NCI-H2196 (cell line): Measurements from ENCODE around the gene GINS1.

ENCODE experiments used
- DNase-seq: peaks from one replicate; lab custom pipeline; 2025; ENCODE audit not compliant: unreplicated experiment; lab: John Stamatoyannopoulos, UW

The GINS1 gene

GRCh38 chr20:25453035-25453810, 45.8 kb downstream of the GINS1 start:
- peak; percentile 18 for DNase-seq

DNA sequence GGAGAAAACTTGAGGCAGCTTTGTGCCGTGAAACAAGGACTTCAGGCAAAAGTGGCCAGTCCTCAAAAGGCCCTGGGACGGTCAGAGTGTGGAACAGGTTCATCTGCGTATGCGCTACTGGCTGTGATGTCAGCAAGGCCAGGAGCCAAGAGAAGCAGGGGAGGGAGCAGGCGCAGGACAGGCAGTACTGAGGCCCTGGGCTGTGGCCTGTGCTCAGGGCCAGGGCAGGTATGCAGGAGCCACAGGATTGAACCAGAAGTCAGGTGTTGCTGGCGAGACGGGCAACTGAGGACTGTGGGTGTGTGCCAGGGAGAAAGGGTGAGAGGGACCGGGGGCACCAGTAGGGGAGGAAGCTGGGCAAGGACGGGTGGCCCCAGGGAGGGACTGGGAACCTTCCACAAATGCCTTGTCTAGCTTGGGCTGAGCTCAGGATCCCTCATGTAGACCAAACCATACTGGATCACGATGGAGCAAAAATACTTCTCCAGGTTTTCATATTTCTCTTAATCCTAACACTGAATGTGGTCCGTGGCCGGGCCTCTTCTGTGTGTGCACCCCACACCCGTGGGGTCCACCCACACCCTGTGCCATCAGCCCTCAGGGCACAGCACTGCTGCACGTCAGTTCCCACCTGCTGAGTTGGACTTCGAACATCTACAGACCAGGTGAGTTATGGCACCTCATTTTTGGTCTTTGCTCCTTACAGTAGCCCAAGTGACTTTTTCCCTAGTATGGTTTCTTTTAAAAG, 46.9 kb downstream of the GINS1 start:
- no peak for DNase-seq

- no peak for DNase-seq
These were observed 50.6 kb downstream of the GINS1 start for GRCh38 chr20:25457886-25458680.

GRCh38 chr20:25459111-25459830, 51.8 kb downstream of the GINS1 start:
- no peak for DNase-seq

GRCh38 chr20:25459916-25460535, 52.6 kb downstream of the GINS1 start:
- no peak for DNase-seq

GRCh38 chr20:25460566-25461280, 53.2 kb downstream of the GINS1 start:
- no peak for DNase-seq

DNA sequence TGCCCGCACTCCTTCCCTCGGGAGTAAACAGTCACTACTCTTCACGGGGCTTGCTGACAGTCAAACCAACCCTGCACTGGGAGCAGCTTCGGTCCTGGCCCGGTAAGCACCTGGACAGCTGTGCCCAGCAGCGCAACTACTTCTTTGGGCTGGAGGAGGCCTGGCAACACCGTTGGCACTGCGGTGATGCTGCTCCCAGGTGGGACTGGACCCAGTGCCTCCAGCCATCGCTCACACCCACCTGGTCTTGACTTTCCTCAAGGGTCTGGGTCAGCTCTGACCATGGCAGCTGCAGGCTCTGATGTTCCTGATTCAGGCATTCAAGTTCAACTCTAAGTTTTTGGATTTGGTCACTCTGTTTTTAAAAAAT, 53.8 kb downstream of the GINS1 start:
- DNase-seq: no peak

- no peak for DNase-seq
These were observed 54.5 kb downstream of the GINS1 start for GRCh38 chr20:25461786-25462545.

GRCh38 chr20:25464501-25465242, 57.2 kb downstream of the GINS1 start:
- no peak for DNase-seq

- no peak for DNase-seq
These were observed 58.0 kb downstream of the GINS1 start for GRCh38 chr20:25465243-25466135.

GRCh38 chr20:25466846-25467245, 59.4 kb downstream of the GINS1 start:
- DNase-seq: no peak

- DNase-seq: no peak
These were observed 60.0 kb downstream of the GINS1 start for GRCh38 chr20:25467441-25467840.

DNA sequence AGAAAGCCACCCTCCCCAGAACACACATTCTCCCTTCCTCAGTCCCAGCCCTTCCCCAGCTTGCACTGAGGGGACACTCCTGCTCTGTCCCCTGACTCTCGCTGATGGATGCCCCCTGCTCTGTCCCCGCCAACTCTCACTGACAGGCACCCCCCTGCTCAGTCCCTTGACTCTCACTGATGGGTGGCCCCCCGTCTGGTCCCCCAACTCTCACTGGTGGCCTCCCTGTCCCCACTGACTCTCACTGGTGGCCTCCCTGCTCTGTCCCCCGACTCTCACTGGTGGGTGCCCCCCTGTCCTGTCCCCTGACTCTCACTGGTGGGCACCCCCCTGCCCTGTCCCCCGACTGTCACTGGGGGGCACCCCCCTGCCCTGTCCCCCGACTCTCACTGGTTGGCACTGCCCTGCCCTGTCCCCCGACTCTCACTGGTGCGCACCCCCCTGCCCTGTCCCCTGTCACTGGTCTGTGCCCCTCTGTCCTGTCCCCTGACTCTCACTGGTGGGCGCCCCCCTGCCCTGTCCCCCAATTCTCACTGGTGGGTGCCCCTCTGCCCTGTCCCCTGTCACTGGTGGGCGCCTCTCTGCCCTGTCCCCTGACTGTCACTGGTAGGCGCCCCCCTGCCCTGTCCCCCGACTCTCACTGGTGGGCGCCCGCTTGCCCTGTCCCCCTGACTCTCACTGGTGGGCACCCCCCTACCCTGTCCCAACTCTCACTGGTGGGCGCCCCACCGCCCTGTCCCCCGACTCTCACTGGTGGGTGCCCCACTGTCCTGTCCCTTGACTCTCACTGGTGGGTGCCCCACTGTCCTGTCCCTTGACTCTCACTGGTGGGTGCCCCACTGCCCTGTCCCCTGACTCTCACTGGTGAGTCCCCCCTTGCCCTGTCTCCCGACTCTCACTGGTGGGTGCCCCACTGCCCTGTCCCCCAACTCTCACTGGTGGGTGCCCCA, 60.9 kb downstream of the GINS1 start:
- no peak for DNase-seq

GRCh38 chr20:25469558-25469957, 62.1 kb downstream of the GINS1 start:
- DNase-seq: no peak

GRCh38 chr20:25470045-25470444, 62.6 kb downstream of the GINS1 start:
- peak; percentile 19 for DNase-seq

- no peak for DNase-seq
These were observed 63.5 kb downstream of the GINS1 start for GRCh38 chr20:25471020-25471419.
